Stimulated activated naive B cell treated with anti-CD40 and anti-IgM and Interleukin-4, amounts not matched to agents 10 μg/mL and 1 μg/mL and 100 μg/mL, for 72 hours (primary cell): ENCODE measurements around the gene TLCD3B.
A peak's percentile ranks its signal among the peaks of the same experiment; 100 is the strongest.
"Not testable (repeated sequence)": the region's sequence is repeated elsewhere in the genome, so short reads cannot be mapped to it uniquely, and the experiment has no call there.

Source experiments
- ATAC-seq, 2 donors: fragments of 150-1000 bp; cut with Tn5 transposase; replicated peaks; 2 replicates each; pipeline ENCODE4 v1.10.0; 2021; ENCODE audit warnings: moderate library complexity in 1 of 2
- DNase-seq: peaks from one replicate; pipeline ENCODE4 v3.0.0; 2021
- H3K27ac Mint-ChIP-seq: one replicate; pipeline ENCODE4 v1.8.0; 2022; ENCODE audit warnings: mild to moderate bottlenecking, mixed read lengths
- H3K27me3 Mint-ChIP-seq, 2 donors: one replicate each; pipeline ENCODE4 v1.8.0; 2022; ENCODE audit warnings: mixed read lengths in 2 of 2
- H3K36me3 Mint-ChIP-seq, 2 donors: one replicate each; pipeline ENCODE4 v1.8.0; 2022; ENCODE audit warnings: mixed read lengths in 2 of 2, mild to moderate bottlenecking in 1 of 2
- H3K4me1 Mint-ChIP-seq, 2 donors: one replicate each; pipeline ENCODE4 v1.8.0; 2022; ENCODE audit warnings: mixed read lengths in 2 of 2, mild to moderate bottlenecking in 1 of 2
- H3K4me3 Mint-ChIP-seq, 2 donors: one replicate each; pipeline ENCODE4 v1.8.0; 2022; ENCODE audit warnings: mild to moderate bottlenecking in 2 of 2, mixed read lengths in 2 of 2, moderate library complexity in 1 of 2
- H3K9me3 Mint-ChIP-seq, 2 donors: one replicate each; pipeline ENCODE4 v1.8.0; 2022; ENCODE audit warnings: mixed read lengths in 2 of 2, mild to moderate bottlenecking in 1 of 2

The TLCD3B gene

DNA sequence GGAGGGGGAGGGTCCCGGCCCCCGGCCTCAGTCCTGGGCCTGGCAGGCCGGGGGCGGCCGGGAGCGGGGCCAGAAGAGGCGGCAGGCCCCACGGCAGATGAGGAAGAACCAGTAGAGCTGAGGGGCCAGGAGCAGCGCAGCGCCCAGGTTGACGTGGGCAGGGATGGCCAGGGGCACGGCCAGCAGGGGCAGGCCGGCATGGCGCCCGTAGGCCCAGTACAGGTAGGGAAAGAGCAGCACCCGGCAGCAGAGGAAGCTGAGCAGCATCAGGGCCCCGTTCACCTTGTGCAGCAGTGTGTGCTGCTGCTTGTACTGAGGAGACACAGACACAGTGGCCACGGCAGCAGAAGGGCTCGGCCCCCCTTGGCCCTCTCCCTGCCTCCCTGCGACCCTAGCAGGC lies 5.9 kb downstream of the TLCD3B start:
- Mint-ChIP-seq H3K4me3 (no peak overlapping the region), H3K27me3 (peaks cover 52 to 62% of the 10 kb centered on the region in 2 donors), H3K9me3 (no peaks in the 10 kb centered on the region), H3K27ac (no peak overlapping the region), H3K4me1 (peaks cover 11 to 17% of the 10 kb centered on the region in 2 donors), H3K36me3 (no peaks in the 10 kb centered on the region)
- ATAC-seq (no peak), DNase-seq (no peak)

DNA sequence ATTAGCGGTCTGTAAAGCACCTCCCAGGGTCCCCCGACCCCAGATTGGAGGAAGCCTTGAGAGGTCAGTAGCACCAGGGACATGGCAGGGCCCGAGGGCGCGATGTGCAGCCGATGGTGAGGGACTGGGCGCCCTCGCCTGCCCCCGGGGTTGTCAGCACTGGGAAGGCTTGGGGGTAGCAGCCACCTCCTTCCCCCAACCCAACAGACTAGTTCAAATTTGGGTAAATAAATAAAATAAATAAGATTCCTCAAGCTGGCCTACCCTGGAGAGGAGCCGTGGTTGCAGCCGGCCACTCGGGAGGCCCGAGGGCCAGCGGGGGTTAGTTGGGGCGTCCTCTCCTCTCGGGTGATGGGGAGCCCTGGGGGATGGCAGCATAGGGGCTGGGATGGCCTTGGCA lies 6.6 kb downstream of the TLCD3B start:
- Mint-ChIP-seq H3K27ac (no peak overlapping the region), H3K27me3 (peaks cover 45 to 55% of the 10 kb centered on the region in 2 donors), H3K9me3 (no peaks in the 10 kb centered on the region), H3K36me3 (no peaks in the 10 kb centered on the region), H3K4me1 (peaks cover 9 to 15% of the 10 kb centered on the region in 2 donors), H3K4me3 (no peak overlapping the region)
- ATAC-seq (no peak), DNase-seq (no peak)

DNA sequence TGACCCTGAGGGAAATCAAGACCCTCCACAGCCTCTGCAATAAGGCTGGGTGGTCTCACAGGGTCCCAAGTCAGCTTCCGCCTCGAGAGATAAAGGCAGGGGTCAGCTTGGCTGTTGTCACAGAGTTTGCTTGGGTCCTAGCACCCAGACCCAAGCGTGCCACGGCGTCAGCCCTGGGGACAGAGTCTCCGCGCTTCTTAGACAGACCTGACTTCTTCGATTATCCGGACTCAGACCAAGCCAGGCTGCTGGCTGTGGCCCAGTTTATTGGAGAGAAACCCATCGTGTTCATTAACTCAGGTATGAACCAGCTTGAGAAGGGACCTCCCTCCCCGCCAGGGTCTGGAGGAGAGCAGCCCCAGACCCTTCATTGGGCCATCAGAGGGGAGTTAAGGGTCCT lies 7.5 kb downstream of the TLCD3B start:
- H3K27me3 Mint-ChIP-seq = peaks cover 37 to 47% of the 10 kb centered on the region in 2 donors
- ATAC-seq = no peak
- H3K4me3 Mint-ChIP-seq = no peak overlapping the region
- no peak overlapping the region for H3K27ac Mint-ChIP-seq
- H3K4me1 Mint-ChIP-seq = peaks cover 9 to 15% of the 10 kb centered on the region in 2 donors
- DNase-seq = no peak
- no peaks in the 10 kb centered on the region for H3K36me3 Mint-ChIP-seq
- no peaks in the 10 kb centered on the region for H3K9me3 Mint-ChIP-seq

DNA sequence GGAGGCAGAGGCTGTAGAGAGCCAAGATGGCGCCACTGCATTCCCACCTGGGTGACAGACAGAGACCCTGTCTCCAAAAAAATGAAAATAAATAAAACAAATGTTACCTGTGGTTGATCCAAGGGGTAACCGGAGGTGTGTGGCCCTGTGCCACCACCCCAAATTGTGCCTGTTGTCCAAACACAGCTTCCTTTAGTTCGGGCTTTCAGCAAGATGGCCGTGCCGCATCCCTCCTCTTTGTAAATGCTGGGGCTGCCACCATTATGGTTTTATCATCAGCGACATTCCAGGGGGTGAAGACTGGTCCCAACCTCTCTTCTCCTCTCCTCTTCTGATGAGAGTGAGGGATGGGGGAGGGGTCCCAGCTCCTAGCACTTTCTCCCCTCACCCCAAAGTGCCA lies 8.2 kb downstream of the TLCD3B start, which contains the start of gene C16orf92:
Gene C16orf92, plus strand, starts transcription at position 312 of the 400 bp plus-strand sequence. CDS start 143 bp downstream, outside the sequence.
- H3K36me3 Mint-ChIP-seq = no peaks in the 10 kb centered on the region
- H3K27ac Mint-ChIP-seq = no peak within 1 kb of the TSS
- peaks cover 33 to 41% of the 10 kb centered on the region in 2 donors for H3K27me3 Mint-ChIP-seq
- no peak within 1 kb of the TSS for H3K4me3 Mint-ChIP-seq
- H3K9me3 Mint-ChIP-seq = no peaks in the 10 kb centered on the region
- DNase-seq = no peak
- peaks cover 9 to 15% of the 10 kb centered on the region in 2 donors for H3K4me1 Mint-ChIP-seq
- ATAC-seq = no peak

DNA sequence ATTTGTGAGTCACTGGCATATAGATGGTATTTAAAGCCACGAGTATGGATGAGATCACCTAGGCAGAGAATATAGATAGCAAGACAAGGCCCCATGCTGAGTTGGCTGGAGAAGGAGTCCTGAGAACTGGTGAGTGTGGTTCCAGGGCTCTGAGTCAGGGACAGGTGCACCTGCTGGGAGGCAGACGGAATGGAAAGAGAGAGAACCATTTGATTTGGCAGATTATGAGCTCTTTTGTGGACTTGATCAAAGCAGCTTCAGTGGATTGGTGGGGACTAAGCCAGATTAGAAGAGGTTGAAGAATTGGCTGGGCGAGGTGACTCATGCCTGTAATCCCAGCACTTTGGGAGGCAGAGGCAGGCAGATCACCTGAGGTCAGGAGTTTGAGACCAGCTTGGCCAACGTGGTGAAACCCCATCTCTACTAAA lies 12.3 kb downstream of the TLCD3B start:
- peaks cover 8 to 17% of the 10 kb centered on the region in 2 donors for H3K4me1 Mint-ChIP-seq
- H3K36me3 Mint-ChIP-seq = no peaks in the 10 kb centered on the region
- DNase-seq (no peak), ATAC-seq (no peak)
- H3K4me3 Mint-ChIP-seq = no peak overlapping the region
- peaks cover 0 to 2% of the 10 kb centered on the region in 2 donors for H3K9me3 Mint-ChIP-seq
- H3K27ac Mint-ChIP-seq = no peak overlapping the region
- peaks cover 8 to 27% of the 10 kb centered on the region in 2 donors for H3K27me3 Mint-ChIP-seq

DNA sequence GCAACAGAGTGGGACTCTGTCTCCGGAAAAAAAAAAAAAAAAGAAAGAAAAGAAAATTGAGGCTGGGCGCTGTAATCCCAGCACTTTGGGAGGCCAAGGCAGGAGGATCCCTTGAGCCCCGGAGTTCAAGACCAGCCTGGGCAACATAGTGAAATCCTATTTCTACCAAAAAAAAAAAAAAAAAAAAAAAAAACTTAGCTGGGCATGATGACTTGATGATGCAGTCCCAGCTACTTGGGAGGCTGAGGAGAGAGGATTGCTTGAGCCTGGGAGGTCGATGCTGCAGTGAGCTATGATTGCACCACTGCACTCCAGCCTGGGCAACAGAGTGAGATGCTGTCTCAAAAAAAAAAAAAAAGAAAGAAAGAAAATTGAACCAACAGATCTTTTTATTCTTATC lies 13.1 kb downstream of the TLCD3B start:
- not testable (repeated sequence) for ATAC-seq, H3K4me3 Mint-ChIP-seq, DNase-seq, H3K9me3 Mint-ChIP-seq, H3K36me3 Mint-ChIP-seq, H3K27ac Mint-ChIP-seq
- Mint-ChIP-seq H3K4me1 (peaks cover 9 to 20% of the 10 kb centered on the region in 2 donors), H3K27me3 (peaks cover 5 to 19% of the 10 kb centered on the region in 2 donors)

DNA sequence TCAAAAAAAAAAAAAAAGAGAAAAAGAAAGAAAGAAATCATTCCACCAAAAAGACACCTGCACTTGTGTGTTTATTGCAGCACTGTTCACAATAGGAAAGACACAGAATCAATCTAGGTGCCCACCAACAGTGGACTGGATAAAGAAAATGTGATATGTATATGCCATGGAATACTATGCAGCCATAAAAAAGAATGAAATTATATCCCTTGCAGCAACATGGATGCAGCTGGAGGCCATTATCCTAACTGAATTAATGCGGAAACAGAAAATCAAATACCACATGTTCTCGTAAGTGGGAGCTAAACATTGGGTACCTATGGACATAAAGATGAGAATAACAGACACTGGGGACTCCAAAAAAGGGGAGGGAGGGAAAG lies 13.8 kb downstream of the TLCD3B start:
- Mint-ChIP-seq H3K27me3 (peaks cover 5 to 19% of the 10 kb centered on the region in 2 donors), H3K36me3 (no peaks in the 10 kb centered on the region), H3K4me1 (peaks cover 10 to 21% of the 10 kb centered on the region in 2 donors), H3K9me3 (peaks cover 0 to 2% of the 10 kb centered on the region in 2 donors), H3K27ac (no peak overlapping the region), H3K4me3 (no peak overlapping the region)
- no peak for DNase-seq
- ATAC-seq = no peak

DNA sequence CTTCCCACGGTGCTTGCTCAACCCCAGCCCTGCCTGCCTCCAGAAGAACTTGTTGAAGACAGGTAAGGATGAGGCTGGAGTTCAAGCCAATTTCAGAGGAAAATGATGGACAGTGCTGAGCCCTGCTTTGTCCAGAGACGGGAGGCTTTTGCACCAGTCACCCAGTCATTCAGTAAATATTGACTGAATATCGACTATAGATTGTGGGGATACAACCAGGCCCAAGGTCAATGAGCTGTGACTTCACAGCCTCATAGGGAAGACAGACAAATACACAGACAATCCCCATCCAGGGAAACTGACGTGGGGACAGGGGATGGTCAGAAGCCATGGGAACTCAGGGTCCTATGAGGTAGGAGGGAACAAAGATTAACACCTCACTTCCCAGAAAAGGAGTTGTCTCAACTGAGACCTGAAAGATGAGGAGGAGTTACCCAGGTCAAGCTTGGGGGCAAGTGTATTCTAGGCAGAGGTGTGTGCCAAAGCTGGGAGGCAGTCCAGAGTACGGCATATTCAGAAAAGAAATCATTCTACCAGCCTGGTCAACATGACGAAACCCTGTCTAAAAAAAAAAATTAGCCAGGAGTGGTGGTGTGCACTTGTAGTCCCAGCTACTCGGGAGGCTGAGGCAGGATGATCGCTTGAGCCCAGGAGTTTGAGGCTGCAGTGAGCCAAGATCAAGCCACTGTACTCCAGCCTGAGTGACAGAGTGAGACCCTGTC lies 14.4 kb downstream of the TLCD3B start:
- Mint-ChIP-seq H3K9me3 (peaks cover 0 to 2% of the 10 kb centered on the region in 2 donors), H3K27me3 (peaks cover 11 to 25% of the 10 kb centered on the region in 2 donors), H3K4me3 (no peak overlapping the region), H3K4me1 (peaks cover 15 to 25% of the 10 kb centered on the region in 2 donors), H3K27ac (no peak overlapping the region), H3K36me3 (peaks cover 1 to 4% of the 10 kb centered on the region in 2 donors)
- DNase-seq (no peak), ATAC-seq (no peak)

DNA sequence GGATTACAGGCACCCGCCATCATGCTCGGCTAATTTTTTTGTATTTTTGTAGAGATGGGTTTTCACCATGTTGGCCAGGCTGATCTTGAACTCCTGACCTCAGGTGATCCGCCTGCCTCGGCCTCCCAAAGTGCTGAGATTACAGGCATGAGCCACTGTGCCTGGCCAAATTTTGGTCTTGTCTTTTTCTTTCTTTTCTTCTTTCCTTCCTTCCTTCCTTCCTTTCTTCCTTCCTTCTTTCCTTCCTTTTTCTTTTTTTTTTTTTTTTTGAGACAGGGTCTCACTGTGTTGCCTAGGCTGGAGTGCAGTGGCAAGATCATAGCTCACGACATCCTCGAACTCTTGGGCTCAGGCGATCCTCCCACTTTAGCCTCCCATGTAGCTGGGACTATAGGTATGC lies 15.6 kb downstream of the TLCD3B start:
- ATAC-seq, DNase-seq, H3K9me3 Mint-ChIP-seq, H3K4me3 Mint-ChIP-seq, H3K36me3 Mint-ChIP-seq: not testable (repeated sequence)
- H3K4me1 Mint-ChIP-seq = peaks cover 10 to 21% of the 10 kb centered on the region in 2 donors
- peak overlapping the region; percentile 52 for H3K27ac Mint-ChIP-seq
- H3K27me3 Mint-ChIP-seq = peaks cover 16 to 33% of the 10 kb centered on the region in 2 donors

DNA sequence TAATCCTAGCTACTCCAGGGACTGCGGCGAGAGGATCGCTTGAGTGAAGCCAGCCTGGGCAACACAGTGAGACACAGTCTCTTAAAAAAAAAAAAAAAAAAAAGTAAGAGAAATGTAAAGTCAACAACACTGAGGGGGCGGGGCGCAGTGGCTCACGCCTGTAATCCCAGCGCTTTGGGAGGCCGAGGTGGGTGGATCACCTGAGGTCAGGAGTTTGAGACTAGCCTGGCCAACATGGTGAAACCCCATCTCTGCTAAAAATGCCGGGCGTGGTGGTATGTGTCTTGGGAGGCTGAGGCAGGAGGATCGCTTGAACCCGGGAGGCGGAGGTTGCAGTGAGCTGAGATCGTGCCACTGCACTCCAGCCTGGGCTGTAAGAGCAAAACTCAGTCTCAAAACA lies 18.5 kb downstream of the TLCD3B start:
- H3K4me3 Mint-ChIP-seq, H3K27ac Mint-ChIP-seq, H3K36me3 Mint-ChIP-seq, H3K9me3 Mint-ChIP-seq, DNase-seq, ATAC-seq: not testable (repeated sequence)
- H3K4me1 Mint-ChIP-seq = peaks cover 14 to 27% of the 10 kb centered on the region in 2 donors
- peaks cover 31 to 49% of the 10 kb centered on the region in 2 donors for H3K27me3 Mint-ChIP-seq

DNA sequence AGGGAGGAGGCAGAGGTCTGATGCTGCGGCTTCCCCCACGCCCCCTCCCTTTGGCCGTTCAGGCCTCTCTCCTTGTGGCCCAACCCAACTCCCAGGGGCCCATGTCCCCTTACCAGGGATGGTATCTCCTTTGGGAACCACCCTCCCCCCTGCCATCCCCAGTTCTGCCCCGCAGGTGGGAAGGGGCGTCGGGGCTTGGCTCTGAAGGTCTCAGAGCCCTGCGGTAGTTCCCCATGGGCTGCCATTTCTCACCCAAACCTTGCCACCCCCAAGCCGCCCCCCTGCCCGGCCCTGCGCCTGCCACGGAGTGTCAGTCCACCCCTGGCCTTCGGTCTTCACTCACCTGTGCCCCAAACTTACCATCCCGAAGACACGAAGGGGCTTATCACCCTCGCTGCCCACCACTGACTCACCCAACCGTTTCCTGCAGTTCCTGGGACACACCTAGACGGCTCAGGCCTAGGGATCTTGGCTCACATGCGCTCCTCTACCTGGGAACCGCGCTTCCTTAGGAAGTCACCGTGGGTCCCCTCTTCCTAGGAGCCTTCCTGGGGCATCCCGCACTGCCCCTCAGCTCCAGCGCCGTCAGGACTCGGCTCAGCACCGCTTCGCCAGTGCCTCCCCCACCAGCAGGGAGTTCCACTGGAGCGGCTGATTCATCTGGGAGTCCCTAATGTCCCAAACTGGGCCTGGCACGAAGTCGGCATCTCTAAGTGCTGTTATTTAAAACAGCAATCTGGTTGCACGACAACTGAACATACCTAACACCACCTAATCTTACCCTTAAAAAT lies 19.2 kb downstream of the TLCD3B start:
- Mint-ChIP-seq H3K4me1 (peaks cover 14 to 27% of the 10 kb centered on the region in 2 donors), H3K27ac (peak overlapping the region; percentile 85), H3K4me3 (peak overlapping the region; percentile 83 to 90), H3K27me3 (peaks cover 31 to 42% of the 10 kb centered on the region in 2 donors), H3K36me3 (peaks cover 5 to 11% of the 10 kb centered on the region in 2 donors), H3K9me3 (no peaks in the 10 kb centered on the region)
- DNase-seq = no peak
- no peak for ATAC-seq

DNA sequence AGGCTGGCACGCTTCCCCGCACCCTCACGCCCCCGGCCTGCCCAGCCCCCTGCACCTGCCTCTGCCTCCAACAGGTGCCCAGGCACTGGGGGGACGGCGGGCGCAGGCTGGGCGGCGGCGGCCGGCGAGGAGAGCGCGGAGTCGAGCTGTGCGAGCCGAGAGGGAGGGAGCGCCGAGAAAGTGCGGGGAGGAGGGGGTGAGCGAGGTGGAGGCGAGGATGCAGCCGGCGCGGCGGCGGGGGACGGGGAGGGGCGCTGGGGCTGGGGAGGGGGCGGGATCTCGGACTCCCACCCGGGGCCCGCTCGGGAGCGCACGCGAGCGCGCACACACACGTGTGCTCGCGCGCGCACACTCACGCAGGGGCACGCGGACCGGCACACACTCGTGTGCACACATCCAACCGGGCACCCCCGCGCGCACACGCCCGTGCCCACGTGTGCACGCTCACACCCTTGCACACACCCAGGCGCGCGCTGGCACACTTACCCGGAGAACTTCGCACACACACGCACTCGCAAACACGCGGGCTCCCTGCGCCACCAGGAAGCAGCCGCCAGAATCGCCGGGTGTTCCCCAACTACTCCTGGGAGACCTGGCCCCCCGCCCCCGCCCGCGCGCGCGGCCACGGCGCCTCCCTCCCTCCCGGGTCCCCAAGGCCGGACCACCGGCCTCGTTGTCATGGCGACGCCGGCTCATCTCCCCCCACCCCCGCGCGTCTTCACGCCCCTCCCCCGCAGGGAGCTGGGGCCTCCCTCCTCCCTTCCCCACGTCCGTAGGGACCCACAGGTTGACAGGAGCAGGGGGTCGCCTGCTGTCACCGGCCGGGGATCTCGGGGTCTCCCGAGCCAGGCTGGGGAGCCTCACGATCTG lies 20.0 kb downstream of the TLCD3B start, which contains the start of gene DOC2A:
Gene DOC2A, minus strand, starts transcription at position 184 of the 870 bp plus-strand sequence. CDS start 805 bp downstream, outside the sequence.
- Mint-ChIP-seq H3K36me3 (peaks cover 5 to 14% of the 10 kb centered on the region in 2 donors), H3K9me3 (no peaks in the 10 kb centered on the region), H3K4me1 (peaks cover 14 to 27% of the 10 kb centered on the region in 2 donors), H3K27me3 (peaks cover 26 to 37% of the 10 kb centered on the region in 2 donors), H3K4me3 (peak within 1 kb of the TSS; percentile 83 to 90), H3K27ac (peak within 1 kb of the TSS; percentile 85)
- DNase-seq (no peak), ATAC-seq (peak; percentile 52 to 61)

DNA sequence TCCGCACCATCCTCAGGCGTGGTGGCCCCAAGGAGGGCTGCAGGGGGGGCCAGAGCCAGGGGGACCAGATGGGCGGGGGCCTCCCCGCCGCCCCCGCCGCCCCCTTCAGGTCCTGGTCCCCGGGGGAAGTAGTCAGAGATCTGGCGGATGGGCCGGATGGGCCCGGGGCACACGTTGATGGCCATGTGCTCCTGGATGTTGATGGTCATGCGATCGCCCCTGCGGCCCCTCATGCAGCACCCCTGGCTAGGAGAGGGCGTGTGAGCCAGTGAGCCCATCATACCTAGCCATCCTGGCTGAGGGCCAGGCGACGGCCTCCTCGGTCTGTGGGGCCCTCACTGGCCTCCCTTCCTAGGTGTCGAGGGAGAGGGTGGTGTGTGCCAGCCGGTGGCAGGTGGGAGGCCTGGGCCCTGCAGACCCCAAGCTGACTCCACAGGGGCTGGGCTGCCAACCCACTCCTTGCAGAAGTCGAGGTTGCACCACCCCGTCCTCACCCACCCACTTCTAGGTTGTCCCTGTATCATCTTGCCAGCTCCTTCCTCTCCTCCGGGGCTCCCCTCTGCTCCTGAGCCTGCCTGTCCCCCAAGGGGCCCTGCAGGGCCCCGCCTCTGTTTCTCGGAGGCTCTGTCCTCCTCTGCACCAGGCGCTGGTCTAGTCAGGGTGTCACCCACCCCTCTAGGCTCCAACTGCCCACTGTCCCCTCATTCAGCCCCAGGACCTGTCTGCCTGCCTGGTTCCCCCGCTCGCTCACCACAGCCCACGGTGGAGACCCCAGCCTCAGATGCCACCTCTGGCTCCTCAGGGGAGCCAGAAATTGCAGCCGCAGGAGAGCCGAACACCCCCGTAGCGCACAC lies 20.9 kb downstream of the TLCD3B start:
- H3K4me3 Mint-ChIP-seq = peak overlapping the region; percentile 61 to 72
- peaks cover 17 to 30% of the 10 kb centered on the region in 2 donors for H3K4me1 Mint-ChIP-seq
- H3K9me3 Mint-ChIP-seq = no peaks in the 10 kb centered on the region
- no peak overlapping the region for H3K27ac Mint-ChIP-seq
- ATAC-seq (peak in 1 of 2 donors; percentile 13), DNase-seq (no peak)
- H3K27me3 Mint-ChIP-seq = peaks cover 26 to 31% of the 10 kb centered on the region in 2 donors
- peaks cover 5 to 14% of the 10 kb centered on the region in 2 donors for H3K36me3 Mint-ChIP-seq
